Stomach (tissue), 4 donors: ENCODE data around the gene HAGH.

Experiments
- EP300 ChIP-seq: sonication (generic); formaldehyde crosslinking; IDR thresholded peaks from one replicate; pipeline ENCODE4 v1.6.1; 2017; ENCODE audit warnings: antibody characterized with exemption
- POLR2A ChIP-seq, 4 donors: fragments of 450-650 bp; IDR thresholded peaks; one replicate each; pipeline ENCODE4 v1.6.1; 2016; ENCODE audit warnings: antibody characterized with exemption in 4 of 4, control low read depth in 2 of 4, mild to moderate bottlenecking in 1 of 4, moderate library complexity in 1 of 4
- POLR2AphosphoS5 ChIP-seq, 3 donors: sonication (generic); formaldehyde crosslinking; IDR thresholded peaks; one replicate each; pipeline ENCODE4 v1.6.1; 2016; ENCODE audit warnings: antibody characterized with exemption in 3 of 3
- TF ChIP-seq, protein P1 (sequence below), 7 experiments: fragments of 450-650 bp in 4 of 7; fragments of 200-600 bp in 3 of 7; sonication (generic) in 3 of 7; IDR thresholded peaks; one replicate each; pipeline ENCODE4 v1.5.1; 2016 to 2019; ENCODE audit warnings: antibody characterized with exemption in 7 of 7, control low read depth in 2 of 7, mild to moderate bottlenecking in 1 of 7

GRCh38 chr16:1779741-1780676 is 46.6 kb downstream of the HAGH start:
- TF ChIP-seq, protein P1, sequence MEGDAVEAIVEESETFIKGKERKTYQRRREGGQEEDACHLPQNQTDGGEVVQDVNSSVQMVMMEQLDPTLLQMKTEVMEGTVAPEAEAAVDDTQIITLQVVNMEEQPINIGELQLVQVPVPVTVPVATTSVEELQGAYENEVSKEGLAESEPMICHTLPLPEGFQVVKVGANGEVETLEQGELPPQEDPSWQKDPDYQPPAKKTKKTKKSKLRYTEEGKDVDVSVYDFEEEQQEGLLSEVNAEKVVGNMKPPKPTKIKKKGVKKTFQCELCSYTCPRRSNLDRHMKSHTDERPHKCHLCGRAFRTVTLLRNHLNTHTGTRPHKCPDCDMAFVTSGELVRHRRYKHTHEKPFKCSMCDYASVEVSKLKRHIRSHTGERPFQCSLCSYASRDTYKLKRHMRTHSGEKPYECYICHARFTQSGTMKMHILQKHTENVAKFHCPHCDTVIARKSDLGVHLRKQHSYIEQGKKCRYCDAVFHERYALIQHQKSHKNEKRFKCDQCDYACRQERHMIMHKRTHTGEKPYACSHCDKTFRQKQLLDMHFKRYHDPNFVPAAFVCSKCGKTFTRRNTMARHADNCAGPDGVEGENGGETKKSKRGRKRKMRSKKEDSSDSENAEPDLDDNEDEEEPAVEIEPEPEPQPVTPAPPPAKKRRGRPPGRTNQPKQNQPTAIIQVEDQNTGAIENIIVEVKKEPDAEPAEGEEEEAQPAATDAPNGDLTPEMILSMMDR (IDR thresholded peaks at IDR 0.05), result no peak
- TF ChIP-seq POLR2A (IDR thresholded peaks at IDR 0.05) (no peak), EP300 (no peak), POLR2AphosphoS5 (IDR thresholded peaks at IDR 0.05) (no peak)
